HepG2 (cell line): ENCODE results near the gene GINS2. TPM values are rescaled to one million over a fixed set of nuclear protein-coding genes. Genes with fewer than 3 reads are reported as not detected.
A peak's percentile ranks its signal among the peaks of the same experiment; 100 is the strongest.

Source experiments
- ATF1 ChIP-seq: IDR thresholded peaks from 2 replicates; pipeline ENCODE4 v1.6.1; 2016; ENCODE audit warnings: mild to moderate bottlenecking, control low read depth
- ATF6 ChIP-seq: sonication (generic); formaldehyde crosslinking; conservative IDR thresholded peaks from 2 replicates; pipeline ENCODE4 v1.4.0; 2020; ENCODE audit warnings: missing genetic modification reagents
- CBFB ChIP-seq: sonication (generic); formaldehyde crosslinking; IDR thresholded peaks from 2 replicates; pipeline ENCODE4 v1.4.0; 2020; ENCODE audit warnings: missing genetic modification reagents
- CCDC6 ChIP-seq: sonication (generic); formaldehyde crosslinking; IDR thresholded peaks from 2 replicates; pipeline ENCODE4 v1.8.1; 2022; ENCODE audit warnings: mild to moderate bottlenecking, missing genetic modification reagents, moderate library complexity
- ETV5 ChIP-seq: IDR thresholded peaks from 2 replicates; pipeline ENCODE4 v1.6.1; 2018; ENCODE audit warnings: missing biosample characterization, missing genetic modification reagents, inconsistent platforms, borderline replicate concordance
- IRF1 ChIP-seq: sonication (generic); formaldehyde crosslinking; IDR thresholded peaks from 2 replicates; pipeline ENCODE4 v1.4.0; 2020; ENCODE audit warnings: low read depth, mild to moderate bottlenecking, missing genetic modification reagents
- KLF16 ChIP-seq, 2 experiments: sonication (generic) in 1 of 2; formaldehyde crosslinking in 1 of 2; IDR thresholded peaks; 2 replicates each; pipeline versions ENCODE4 v1.6.1 to v1.8.0; 2016 to 2023; ENCODE audit warnings: missing genetic modification reagents in 2 of 2, missing compliant biosample characterization in 1 of 2
- MATR3 ChIP-seq: sonication (generic); formaldehyde crosslinking; IDR thresholded peaks from 2 replicates; pipeline ENCODE4 v1.4.0; 2020; ENCODE audit warnings: missing genetic modification reagents
- MED1 ChIP-seq: sonication (generic); formaldehyde crosslinking; IDR thresholded peaks from 2 replicates; pipeline ENCODE4 v1.4.0; 2020; ENCODE audit warnings: missing genetic modification reagents
- NFE2L1 ChIP-seq: sonication (generic); formaldehyde crosslinking; IDR thresholded peaks from 2 replicates; pipeline ENCODE4 v1.4.0; 2020; ENCODE audit warnings: missing genetic modification reagents, mild to moderate bottlenecking, borderline replicate concordance
- PHB2 ChIP-seq: fragments of 450-650 bp; IDR thresholded peaks from 2 replicates; pipeline ENCODE4 v1.6.1; 2018; ENCODE audit not compliant: partially characterized antibody
- SALL2 ChIP-seq: sonication (generic); formaldehyde crosslinking; IDR thresholded peaks from 2 replicates; pipeline ENCODE4 v1.8.1; 2023; ENCODE audit warnings: mild to moderate bottlenecking, missing genetic modification reagents, inconsistent platforms
- TIGD3 ChIP-seq: sonication (generic); formaldehyde crosslinking; IDR thresholded peaks from 2 replicates; pipeline ENCODE4 v1.5.1; 2020; ENCODE audit warnings: mild to moderate bottlenecking, missing genetic modification reagents, borderline replicate concordance
- ZFP90 ChIP-seq: sonication (generic); formaldehyde crosslinking; IDR thresholded peaks from 2 replicates; pipeline ENCODE4 v1.8.0; 2022; ENCODE audit warnings: missing genetic modification reagents, mild to moderate bottlenecking, inconsistent platforms, borderline replicate concordance
- ZHX2 ChIP-seq, 2 experiments: sonication (generic) in 1 of 2; formaldehyde crosslinking in 1 of 2; IDR thresholded peaks; 2 replicates each; pipeline versions ENCODE4 v1.6.1 to v1.9.0; 2014 to 2022; ENCODE audit warnings: antibody characterized with exemption in 1 of 2, borderline replicate concordance in 1 of 2, inconsistent platforms in 1 of 2, low read depth in 1 of 2, missing genetic modification reagents in 1 of 2
- ZNF232 ChIP-seq: sonication (generic); formaldehyde crosslinking; IDR thresholded peaks from 2 replicates; pipeline ENCODE4 v1.4.0; 2020; ENCODE audit warnings: missing genetic modification reagents, borderline replicate concordance
- ZNF354B ChIP-seq: sonication (generic); formaldehyde crosslinking; IDR thresholded peaks from 2 replicates; pipeline ENCODE4 v1.8.0; 2022; ENCODE audit warnings: mild to moderate bottlenecking, missing genetic modification reagents
- polyA plus RNA-seq, 8 experiments: library from polyadenylated mRNA; depleted of rRNA in 3 of 8; stranded (reverse) in 7 of 8; unstranded in 1 of 8; fragments of >200 nt; fragmentation: Illumina TruSeq in 4 of 8; extraction: Trizol in 4 of 8; gene quantifications; 2 replicates each; pipeline versions ENCODE4 v1.2.1 to v1.2.3, GENCODE V29; 2011 to 2016; ENCODE audit warnings: low read depth in 4 of 8, missing spikeins in 1 of 8, mixed read lengths in 1 of 8; ENCODE audit not compliant: insufficient read depth in 1 of 8
- total RNA-seq, 5 experiments: library from RNA; depleted of rRNA; stranded (reverse); fragments of >200 nt; fragmentation: Illumina TruSeq; extraction: Trizol; gene quantifications; 2 replicates each; pipeline ENCODE4 v1.2.3, GENCODE V29; 2016; ENCODE audit warnings: low read depth in 1 of 5

The GINS2 gene
- total and polyA plus RNA-seq, 2 of the 13 experiments (the other 11 are each of a cell fraction or from before 2014, with no cell fraction given): 10.6 to 48.3 TPM

- TF ChIP-seq ZFP90 (CRISPR knock-in tag): peak; percentile 86; the same call in 1 of the 2 replicates
- peak; percentile 69; the same call in 1 of the 2 replicates for TF ChIP-seq CBFB (CRISPR knock-in tag)
- TF ChIP-seq MED1 (CRISPR knock-in tag): peak; percentile 65
- no peak for TF ChIP-seq SALL2 (CRISPR knock-in tag)
- TF ChIP-seq PHB2: no peak
- TF ChIP-seq ETV5: peak; percentile 59; the same call in 1 of the 2 replicates
- TF ChIP-seq ZHX2 (IDR thresholded peaks at IDR 0.05; ENCODE audit: low read depth): no peak
- TF ChIP-seq ZHX2 (CRISPR knock-in tag; IDR thresholded peaks at IDR 0.05; ENCODE audit: borderline replicate concordance): peak; percentile 96; the same call in 1 of the 2 replicates
- TF ChIP-seq CCDC6 (CRISPR knock-in tag): peak; percentile 87
- peak; percentile 75; the same call in 1 of the 2 replicates for TF ChIP-seq ZNF232 (CRISPR knock-in tag)
- no peak for TF ChIP-seq ATF1 (CRISPR knock-in tag)
- TF ChIP-seq KLF16 (CRISPR knock-in tag; IDR thresholded peaks at IDR 0.05): 0 out of 4 replicates have a peak, but pooled peaks of 1 of the 2 experiments have one; percentile 73
- TF ChIP-seq IRF1 (CRISPR knock-in tag): no peak
- TF ChIP-seq MATR3 (CRISPR knock-in tag): no peak
- TF ChIP-seq ZNF354B (CRISPR knock-in tag): no peak
- TF ChIP-seq TIGD3 (CRISPR knock-in tag): peak; percentile 87
- 0 out of 2 replicates have a peak, but pooled peaks have one; percentile 48 for TF ChIP-seq ATF6 (CRISPR knock-in tag)
- peak; percentile 32; the same call in 1 of the 2 replicates for TF ChIP-seq NFE2L1
Observed at GRCh38 chr16:85688586-85689284, at the start of gene GINS2 (continued).
